Activated CD8-positive, alpha-beta memory T cell treated with anti-CD3 and anti-CD28 coated beads, Interleukin-2, amount 50 U/mL, for 4 hours (primary cell): ENCODE results near the gene ZNF384.

Experiments
- DNase-seq: peaks from one replicate; pipeline ENCODE4 v3.0.0-alpha.2; 2020

ZNF384 gene

DNA sequence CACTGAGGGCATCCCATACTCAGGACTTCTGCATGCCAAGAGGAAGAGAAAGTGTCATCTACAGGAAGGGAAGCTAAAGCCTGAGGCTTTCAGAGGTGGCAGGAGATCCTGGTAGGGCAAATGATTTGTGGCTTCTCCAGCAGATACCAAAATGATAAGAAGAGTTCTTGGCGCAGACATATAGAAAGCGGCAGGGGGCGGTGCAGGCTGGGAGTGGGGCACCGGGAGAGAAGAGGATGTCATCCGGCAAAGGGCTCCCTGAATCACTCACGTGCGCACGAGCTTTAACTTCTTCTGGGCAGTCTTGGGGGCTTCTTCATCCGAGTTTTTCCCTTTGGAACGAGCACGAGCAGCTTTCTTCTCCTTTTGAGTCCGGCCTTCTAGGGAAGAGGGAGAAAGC lies 36.8 kb downstream of the ZNF384 start:
- no peak for DNase-seq

DNA sequence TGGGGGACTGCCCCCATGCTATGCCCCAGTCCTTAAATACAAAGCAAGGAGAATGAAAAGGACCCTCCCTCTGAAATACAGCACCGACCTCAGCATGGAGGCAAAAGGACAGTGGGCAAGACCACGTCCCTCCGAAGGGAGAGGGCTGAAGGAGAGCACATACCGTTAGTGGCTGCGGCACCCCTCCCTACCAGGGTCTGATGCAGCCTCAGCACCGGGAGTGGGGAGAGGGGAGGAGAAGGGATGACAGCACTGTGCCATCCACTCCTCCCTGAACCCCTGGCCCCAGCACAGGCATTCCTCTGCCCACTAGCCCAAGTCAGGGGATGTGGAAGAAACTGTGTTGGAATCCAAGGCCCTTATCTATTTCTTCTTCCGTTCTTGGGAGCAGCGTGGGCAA lies 38.3 kb downstream of the ZNF384 start:
- no peak for DNase-seq

DNA sequence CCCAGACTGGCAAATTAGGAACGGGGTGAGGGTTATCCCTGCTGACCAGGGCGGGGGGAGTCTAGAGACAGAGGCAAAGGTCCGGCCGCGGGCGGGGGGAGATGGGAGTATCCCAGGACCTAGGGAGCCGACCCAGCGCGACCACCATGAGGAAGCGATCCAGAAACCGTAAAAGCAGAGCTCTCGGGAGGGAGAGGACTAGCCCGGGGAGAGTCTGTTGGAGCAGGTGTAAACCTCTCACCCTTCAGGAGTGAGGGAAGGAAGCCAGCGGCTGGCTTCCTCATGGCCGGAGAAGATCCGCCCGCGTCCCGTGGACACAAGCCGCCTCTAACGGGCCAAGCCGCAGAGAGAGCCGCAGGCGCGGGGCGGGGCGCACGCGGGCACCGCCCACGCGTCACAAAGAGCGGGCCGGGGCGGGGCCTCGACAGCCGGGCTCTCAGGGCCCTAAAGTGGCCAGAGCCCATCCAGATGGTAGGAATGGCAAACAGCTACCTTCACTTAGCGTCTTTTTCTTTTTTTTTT lies 42.0 kb downstream of the ZNF384 start, which contains the start of gene ACRBP:
TSS of gene ACRBP (minus strand) at position 350 of the 522 bp plus-strand sequence. CDS start at position 284, 66 bp downstream.
- no peak for DNase-seq

DNA sequence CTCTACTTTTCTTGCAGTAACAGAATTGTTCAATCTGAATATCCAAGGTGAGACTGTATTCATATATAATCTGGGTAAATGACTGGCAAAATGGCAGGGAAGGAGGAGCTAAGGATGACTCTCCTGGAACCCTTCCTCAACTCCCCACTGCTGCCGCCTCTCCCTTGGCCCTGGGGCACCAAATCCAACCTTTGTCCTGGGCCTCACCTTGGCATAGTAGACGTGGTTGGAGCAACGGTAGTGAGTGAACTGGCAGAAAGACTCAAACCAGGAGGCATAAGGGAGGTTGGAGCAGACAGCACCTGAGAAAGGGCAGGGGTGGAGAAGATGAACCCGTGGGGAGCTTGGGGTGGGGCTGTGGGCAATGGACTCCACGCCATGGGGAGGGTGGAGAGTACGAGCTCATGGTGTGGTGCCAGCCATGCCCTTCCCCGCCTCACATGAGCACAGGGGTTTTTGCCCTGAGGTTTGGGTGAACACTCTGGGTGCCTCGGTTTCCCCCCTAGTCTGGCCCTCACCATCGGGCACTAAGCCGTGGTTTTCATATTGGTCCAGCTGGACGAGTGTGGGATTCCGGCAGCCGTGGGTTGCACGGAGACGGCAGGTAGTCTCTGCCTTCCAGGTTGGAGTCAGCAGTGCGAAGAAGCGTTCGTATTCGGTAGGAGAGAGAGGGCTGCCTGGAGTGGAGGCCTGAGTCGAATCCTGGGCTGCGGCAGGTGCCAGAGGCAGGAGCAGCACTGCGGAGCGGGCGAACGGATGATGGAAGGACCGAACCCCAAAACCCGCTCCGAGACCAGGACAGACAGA lies 42.7 kb downstream of the ZNF384 start:
- no peak for DNase-seq

DNA sequence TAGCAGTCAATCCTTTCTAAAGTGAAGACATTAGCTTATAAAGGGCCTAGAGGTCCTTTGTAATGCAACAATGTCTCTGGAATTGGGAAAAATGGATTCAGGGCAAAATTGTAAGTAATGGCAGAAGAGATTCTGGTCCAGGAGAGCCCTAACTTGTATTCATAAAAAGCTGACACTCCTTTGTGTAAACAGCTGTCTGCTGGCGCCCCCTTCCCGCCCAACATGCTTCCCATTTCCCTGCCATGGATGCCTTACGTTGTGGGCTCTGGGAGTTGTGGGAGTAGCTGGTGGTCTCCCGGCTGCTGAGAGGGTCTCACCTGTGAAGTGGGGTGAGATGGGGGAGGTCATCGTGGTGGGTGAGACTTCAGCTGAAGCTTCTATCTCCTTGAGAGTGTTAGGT lies 44.3 kb downstream of the ZNF384 start:
- DNase-seq = no peak

DNA sequence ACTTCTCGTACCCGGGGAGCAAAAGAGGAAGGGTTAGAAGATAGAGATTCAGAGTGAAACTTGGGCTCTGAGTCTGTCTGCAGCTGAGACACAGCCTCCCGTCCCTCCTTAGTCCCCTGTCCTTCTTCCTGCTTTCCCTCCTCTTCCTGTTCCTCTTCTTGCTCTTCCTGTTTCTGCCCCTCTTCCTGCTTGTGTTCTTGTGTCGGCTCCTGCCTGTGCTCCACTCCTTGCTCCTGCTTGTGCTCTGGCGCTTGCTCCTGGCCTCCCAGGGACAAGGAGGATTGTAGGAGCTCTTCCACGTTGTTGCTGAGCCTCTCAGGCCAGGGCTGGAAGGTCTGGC lies 44.9 kb downstream of the ZNF384 start:
- DNase-seq = no peak

DNA sequence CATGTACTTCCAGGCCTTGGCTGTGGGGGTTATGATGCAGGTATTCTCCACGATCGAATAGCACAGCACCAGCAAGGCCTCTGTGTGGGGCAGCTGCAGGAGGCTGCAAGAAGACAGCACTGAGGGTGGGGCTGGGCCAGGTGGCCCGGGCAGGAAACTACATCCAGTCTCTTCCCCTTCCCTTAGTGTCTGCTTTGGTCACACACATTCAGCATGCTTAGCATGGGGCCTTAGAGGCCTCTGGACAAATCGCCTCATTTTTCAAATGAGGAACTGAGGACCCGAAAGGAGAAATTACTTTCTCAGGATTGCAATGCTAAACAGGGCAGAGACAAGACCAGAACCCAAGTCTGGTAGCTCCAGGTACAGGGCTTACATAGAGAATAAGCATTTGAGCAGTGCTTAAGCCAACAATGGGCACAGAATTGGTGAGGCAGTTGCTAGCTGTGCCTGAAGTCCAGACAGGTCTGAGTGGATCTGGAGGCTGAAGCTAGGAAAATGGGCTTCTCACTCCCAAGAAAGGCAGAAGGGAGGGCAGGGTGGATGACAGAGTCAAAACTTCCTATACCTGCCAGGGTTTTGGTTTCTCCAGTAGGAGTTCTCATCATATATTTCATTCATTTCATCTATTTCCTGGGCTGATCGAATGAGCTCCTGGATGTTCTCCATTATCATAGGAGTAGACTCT lies 45.5 kb downstream of the ZNF384 start:
- no peak for DNase-seq

DNA sequence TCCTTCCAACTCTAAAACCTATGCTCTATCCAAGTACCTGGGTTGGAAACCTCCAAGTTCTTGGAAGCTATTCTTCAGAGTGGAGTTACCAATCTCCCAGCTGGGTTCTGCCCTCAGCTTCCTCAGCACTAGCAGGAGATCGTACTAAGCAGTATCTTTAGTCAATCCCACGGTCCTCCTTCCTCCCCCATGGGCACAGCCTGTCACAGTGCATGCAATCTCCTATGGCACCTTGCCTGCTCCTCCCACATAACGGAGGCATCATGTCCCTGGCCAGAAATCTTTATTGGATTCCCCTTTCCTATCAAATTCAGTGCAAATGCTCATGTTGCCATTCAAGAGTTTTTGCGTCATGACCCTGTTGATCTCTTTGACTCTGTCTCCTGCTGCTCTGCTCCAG lies 48.0 kb downstream of the ZNF384 start:
- DNase-seq = no peak

DNA sequence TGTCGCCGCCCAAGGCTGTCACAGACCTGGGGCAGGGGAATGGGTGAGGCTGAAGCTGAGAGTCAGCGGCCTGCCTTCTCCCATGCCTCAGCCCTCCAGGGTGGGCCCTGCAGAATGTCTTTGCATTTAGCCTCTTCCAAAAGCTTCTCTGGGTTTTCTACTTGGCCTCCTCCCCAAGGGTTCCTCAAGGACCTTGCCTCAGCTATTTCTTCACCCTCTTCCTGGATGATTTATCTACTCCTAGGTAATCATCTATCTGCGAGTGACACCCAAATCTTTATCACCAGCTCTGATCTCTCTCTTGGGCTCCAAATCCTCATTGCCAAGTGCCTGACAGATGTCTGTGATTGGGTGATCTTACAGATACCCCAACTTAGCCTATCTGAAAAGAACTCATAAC lies 48.7 kb downstream of the ZNF384 start:
- no peak for DNase-seq

DNA sequence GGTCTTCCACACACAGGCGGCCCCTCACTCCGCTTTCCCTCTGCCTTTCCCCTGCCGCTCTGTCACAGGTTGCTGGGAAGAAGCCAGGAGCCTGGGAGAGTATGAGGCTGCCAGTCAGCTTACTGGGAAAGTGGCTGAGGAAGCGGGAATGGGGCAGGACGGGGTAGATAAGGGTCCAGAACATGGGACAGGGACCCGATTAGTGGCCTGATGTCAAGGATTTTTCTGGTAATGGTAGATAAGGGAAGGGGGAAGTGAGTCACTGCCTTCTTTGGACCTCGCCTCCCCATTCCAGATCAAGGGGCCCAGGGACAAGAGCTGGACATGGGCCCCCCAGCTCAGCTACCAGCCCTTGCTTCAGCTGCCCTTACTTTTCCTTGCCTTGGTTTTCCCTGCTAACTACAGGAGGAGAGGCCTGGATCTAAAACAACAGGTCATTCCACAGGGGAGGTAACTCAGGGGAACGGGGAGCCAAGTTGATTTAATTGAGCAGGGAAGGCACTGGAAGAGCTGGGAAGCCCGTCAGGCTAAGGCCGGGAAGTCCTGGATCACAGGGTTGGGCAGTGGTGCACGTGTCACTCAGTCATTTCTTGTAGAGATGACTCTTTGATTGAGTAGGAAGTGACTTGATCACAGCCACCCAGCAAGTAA lies 49.9 kb downstream of the ZNF384 start:
- no peak for DNase-seq

DNA sequence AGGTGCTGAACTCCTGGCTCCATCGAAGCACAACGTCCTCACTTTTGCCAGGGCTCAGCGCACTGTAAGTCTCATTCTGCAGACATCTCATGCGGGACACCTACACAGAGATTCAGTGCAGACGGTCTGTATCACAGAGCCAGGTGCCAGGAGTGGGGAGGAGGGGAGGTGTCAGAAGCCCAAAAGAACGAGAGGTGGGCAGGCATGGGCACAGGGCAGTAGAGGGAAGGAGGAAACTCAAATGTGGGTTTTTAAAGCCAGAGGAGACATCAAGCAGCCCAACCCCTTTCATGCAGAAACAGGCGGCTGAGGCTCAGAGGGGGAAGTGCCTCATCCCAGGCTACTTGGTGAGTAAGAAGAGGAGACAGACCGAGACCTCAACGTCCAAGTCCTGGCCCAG lies 50.9 kb downstream of the ZNF384 start:
- DNase-seq = no peak

DNA sequence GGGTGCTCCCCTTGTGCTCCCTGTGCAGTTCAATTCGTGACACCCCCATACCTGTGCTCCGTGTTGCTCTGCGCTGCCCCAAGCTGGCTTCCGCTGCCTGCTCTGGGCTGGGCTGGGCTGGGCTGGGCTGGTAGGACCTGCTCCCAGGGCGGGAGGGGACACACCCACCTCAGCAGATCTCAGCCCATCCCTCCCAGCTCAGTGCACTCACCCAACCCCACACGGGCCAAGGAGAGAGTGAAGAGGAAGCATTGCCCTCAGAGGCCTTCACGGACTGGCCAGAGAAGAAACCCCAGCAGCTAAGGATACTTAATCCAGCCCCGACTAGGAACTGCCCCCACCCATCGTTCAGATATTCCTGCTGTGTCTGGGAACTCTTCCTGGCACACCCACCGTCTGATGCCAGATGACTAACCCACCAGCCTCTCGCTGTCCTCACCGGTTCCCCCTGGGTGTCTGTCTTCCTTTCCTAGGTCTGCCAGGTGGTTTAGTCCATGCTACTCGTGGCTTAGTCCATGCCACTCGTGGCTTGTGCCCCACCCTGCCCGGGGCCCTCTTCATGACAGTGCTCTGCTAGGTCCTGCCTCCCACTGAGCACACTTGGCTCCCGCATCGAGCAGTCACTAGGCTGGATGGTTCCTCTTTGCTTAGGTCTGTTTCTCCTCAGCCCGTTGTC lies 53.2 kb downstream of the ZNF384 start, which contains the start of gene LPAR5:
TSS of gene LPAR5 (minus strand) at position 104 of the 676 bp plus-strand sequence. CDS start 14,711 bp downstream, outside the sequence.
- DNase-seq = no peak

DNA sequence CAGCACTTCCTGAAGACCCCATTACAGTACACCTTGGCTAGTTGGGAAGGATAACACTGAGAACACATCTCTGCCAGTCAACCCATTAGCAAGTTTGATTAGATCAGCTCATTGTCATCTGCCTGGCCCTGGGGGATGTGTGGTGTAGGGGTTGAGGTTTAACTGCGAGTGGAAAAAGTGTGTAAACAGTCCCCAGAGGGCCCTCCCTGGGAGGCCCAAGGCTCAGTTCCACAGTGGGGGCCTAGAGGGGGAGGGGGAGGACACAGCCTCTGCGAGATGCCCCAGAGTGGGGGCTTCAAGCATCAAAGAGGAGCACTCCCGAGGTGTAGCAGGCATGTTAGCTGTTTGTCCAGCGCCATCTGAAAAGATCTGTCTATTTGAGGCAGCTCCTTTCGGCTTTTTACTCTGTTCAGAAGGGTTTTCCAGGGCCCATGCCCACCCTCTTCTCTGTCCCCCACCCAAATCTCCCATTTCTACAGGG lies 53.8 kb downstream of the ZNF384 start:
- DNase-seq = peak; percentile 65

DNA sequence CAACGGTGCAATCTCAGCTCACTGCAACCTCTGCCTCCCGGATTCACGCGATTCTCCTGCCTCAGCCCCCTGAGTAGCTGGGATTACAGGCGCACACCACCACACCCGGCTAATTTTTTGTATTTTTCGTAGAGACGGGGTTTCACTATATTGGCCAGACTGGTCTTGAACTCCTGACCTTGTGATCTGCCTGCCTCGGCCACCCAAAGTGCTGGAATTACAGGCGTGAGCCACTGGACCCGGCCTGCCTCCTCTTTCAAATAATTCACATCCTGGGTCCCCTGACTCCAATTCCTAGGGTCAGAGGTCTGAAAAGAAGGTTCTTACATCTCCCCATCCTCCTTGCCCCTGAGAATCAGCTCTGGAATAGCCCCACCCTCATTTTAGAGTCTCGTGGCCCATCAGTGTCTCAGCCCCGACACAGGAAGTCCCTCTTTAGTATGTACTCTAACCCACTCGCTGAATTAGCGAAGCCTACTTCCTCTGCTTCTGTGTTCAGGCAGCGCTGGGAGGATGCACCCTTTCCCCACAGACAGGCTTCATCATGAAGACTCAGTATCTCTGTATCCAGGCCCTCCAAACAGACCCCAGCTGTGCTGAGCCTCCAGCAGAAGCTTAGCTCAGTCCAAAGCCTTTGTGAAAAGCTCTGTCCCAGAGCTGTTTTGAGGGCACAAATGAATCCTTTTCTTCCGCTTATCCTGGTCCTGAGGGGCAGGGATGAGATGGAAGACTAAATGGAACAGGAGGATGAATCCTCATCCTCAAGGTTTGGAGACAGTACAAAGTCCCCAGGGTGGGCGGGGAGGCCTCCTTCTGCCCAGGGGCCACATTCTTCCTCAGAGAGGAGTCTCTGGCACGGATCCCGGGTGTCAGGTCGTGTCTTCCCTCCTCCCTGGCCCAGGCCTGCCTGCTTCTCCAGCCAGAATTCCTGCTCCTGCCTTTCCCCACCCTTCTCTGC lies 56.9 kb downstream of the ZNF384 start:
- peak; percentile 49 for DNase-seq

DNA sequence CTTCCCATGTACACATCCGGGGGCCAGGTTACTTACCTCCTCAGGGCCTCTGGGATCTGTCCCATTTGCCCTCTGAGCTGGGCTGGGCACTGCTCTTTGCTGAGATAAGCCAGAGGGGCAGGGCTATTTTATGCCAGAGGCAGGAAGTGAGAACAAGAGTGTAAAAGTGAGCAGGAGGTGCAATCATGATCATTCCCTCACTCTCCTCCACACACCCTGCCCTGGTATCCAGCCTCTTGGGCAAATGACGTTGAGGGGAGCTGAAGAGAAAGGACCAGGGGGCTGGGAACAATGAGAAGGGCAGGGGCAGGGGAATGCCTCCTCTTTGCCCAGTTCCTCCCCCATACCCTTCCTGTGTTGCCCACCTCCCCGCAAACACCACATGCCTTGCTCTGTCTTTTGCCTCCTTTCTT lies 57.6 kb downstream of the ZNF384 start:
- no peak for DNase-seq

DNA sequence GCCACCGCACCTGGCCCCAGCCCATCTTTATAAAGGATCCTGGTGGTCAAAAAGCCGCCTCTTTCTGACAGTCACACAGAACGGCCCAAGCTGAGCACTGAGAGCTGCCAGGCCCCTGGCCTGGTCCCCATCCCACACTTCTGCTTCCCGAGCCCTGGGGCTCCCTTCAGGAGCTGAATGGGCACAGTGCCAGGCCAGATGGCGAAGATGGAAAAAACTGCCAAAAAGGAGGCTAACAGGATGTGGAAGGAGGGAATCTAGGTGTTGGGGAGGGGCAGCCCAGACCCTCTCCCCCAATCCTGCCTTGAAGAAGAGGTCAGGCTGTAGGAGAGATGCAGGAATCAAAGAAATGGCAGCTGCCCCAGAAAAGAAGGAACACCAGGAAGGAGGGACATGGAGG lies 58.4 kb downstream of the ZNF384 start:
- no peak for DNase-seq

DNA sequence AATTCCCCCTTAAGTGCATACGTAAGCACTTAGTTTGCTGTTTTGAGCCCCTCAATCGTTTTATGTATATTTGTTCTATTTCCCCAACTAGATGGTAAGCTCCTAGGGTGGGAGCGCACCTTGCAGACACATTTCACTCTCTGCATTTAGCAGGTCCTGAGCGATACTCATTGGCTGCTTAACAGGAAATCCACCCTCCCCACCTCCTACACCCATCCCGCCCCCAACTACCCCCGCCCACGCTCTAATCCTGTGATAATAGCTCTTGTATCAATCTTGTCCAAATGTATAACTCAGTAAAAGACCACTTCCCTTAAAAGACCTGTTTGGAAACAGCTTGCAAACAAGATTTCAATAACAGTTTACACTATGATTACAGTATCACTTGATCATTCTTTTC lies 61.6 kb downstream of the ZNF384 start:
- no peak for DNase-seq

DNA sequence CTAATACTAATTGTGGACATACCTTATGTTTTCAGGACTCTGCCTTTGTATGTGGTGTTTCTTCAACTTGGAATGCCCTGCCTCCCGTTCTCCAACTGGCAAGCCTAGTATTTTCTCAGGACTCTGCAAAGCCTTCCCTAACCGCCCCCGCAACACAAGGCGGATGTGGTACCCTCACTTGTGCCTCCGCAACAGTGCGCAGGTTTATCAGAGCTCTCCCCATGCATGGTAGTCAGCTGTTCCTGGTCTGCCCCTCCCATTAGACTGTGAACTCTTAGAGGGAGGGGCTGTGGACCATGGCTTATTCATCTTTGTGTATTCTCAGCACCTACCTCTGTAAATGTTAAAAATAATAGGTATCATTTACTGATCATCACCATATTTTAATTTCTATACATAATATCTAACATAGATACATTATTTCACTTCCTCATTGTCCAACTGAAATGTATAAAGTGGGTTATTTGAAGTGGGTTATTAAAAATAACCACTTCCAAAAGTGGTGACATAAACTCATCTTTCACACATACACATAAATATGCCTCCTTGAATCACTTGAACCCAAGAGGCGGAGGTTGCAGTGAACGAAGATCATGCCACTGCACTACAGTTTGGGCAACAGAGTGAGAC lies 62.4 kb downstream of the ZNF384 start:
- no peak for DNase-seq

DNA sequence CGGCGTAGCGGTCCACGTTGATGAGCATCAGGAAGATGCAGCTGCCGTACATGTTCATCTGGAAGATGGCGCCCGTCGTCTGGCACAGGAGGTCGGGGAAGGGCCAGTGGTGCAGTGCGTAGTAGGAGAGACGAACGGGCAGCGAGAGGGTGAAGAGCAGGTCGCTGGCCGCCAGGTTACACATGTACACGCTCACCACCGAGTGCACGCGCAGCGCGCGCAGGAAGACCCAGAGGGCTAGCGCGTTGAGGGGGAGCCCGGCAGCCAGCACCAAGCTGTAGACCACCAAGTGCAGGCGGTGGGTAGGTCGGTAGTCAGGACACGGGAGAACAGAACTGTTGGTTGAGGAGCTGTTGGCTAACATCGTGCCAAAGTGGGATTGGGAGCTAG lies 68.3 kb downstream of the ZNF384 start:
- no peak for DNase-seq

DNA sequence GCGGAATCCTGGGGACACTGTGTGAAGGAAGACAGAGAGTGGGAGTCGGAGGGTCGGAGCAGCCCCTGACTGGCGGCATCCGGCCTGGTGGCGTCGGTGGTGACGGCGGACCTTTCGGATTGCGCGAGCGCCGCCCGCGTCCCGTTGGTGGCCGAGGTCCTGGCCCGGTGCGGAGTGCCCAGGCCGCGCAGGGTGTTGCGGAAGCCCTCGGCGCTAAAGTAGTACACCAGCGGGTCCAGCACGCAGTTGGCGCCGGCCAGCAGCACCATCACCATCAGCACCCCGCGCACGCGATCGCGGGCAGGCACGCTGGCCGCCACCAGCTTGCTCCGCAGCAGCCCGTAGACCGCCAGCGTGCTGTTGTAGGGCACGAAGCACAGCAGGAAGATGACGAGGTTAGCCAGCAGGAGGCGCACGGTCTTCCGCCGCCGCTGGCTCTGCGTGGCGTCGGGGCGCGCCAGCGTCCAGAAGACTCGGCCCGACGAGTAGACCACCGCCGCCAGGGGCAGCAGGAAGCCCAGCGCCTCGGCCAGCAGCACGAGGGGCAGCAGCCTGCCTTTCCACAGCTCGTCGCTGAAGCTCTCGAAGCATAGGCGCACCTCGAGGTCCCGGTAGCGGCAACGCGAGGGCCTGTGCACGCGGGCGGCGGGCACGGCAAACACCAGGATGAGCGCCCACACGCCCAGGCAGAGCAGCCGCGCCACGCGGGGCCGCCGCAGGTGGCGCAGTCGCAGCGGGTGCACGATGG lies 68.9 kb downstream of the ZNF384 start:
- DNase-seq = peak; percentile 55
